Thyroid gland (tissue), 4 donors: ENCODE data around the gene CEP83.

Experiments used
- POLR2A ChIP-seq, 2 donors: fragments of 450-650 bp; IDR thresholded peaks; one replicate each; pipeline ENCODE4 v1.6.1; 2017; ENCODE audit warnings: antibody characterized with exemption in 2 of 2, mild to moderate bottlenecking in 2 of 2, moderate library complexity in 1 of 2
- TF ChIP-seq, protein P1 (sequence below), 6 experiments: fragments of 200-600 bp in 3 of 6; fragments of 450-650 bp in 3 of 6; sonication (generic) in 3 of 6; IDR thresholded peaks; one replicate each; pipeline ENCODE4 v1.5.1; 2016 to 2019; ENCODE audit warnings: antibody characterized with exemption in 6 of 6, mild to moderate bottlenecking in 2 of 6, inconsistent platforms in 1 of 6, moderate library complexity in 1 of 6

DNA sequence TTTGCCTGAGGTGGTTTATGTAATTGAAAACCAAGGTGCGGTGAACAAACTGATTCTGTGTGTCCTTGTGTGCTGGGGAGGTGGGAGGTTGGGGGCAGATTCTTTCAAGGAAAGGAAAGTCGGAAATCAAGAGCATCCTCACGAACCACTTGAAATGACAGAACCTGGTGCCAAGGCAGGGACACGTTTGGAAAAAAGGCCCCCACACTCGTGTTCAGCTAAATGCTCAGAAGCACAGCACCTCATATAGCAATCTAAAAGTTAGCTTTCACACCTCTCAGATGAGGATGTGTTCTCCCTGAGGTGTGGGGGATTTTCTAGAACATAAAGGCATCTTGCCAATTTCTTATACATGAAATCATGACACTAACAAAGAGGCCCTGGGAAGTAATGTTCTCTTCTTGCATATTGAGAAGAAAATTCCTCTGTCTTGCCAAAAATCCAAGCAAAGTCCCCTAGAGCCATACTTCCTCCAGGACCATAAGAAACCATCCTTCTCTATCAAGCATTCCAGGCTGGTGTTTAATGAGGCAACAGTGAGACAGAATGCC, 191.7 kb downstream of the CEP83 start:
- TF ChIP-seq, protein P1, sequence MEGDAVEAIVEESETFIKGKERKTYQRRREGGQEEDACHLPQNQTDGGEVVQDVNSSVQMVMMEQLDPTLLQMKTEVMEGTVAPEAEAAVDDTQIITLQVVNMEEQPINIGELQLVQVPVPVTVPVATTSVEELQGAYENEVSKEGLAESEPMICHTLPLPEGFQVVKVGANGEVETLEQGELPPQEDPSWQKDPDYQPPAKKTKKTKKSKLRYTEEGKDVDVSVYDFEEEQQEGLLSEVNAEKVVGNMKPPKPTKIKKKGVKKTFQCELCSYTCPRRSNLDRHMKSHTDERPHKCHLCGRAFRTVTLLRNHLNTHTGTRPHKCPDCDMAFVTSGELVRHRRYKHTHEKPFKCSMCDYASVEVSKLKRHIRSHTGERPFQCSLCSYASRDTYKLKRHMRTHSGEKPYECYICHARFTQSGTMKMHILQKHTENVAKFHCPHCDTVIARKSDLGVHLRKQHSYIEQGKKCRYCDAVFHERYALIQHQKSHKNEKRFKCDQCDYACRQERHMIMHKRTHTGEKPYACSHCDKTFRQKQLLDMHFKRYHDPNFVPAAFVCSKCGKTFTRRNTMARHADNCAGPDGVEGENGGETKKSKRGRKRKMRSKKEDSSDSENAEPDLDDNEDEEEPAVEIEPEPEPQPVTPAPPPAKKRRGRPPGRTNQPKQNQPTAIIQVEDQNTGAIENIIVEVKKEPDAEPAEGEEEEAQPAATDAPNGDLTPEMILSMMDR (IDR thresholded peaks at IDR 0.05) = no peak
- TF ChIP-seq POLR2A (IDR thresholded peaks at IDR 0.05) = no peak
